ENCODE measurements around the gene TOR1AIP1.

DNA sequence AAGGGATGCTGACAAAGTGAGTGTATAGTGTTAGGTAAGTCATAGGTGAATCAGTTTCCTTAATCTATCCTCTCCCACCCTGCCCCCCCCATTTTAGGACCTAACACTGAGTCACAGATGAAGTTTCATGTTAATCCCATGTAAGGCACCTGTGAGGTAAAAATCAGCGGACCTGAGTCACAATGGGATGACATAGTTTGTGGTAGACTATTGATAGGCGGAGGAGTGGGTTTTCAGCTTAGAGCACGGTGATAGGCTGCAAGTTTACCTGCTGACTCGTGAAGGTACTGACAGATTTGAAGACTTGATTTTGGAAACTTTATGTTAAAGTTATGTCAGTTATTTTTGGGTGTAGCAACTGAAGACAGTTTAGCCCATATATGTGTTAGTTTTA, 1.7 kb downstream of the TOR1AIP1 start:
- no peak for TF ChIP-seq POLR2A (IDR thresholded peaks at IDR 0.05)
- TF ChIP-seq, protein P1, sequence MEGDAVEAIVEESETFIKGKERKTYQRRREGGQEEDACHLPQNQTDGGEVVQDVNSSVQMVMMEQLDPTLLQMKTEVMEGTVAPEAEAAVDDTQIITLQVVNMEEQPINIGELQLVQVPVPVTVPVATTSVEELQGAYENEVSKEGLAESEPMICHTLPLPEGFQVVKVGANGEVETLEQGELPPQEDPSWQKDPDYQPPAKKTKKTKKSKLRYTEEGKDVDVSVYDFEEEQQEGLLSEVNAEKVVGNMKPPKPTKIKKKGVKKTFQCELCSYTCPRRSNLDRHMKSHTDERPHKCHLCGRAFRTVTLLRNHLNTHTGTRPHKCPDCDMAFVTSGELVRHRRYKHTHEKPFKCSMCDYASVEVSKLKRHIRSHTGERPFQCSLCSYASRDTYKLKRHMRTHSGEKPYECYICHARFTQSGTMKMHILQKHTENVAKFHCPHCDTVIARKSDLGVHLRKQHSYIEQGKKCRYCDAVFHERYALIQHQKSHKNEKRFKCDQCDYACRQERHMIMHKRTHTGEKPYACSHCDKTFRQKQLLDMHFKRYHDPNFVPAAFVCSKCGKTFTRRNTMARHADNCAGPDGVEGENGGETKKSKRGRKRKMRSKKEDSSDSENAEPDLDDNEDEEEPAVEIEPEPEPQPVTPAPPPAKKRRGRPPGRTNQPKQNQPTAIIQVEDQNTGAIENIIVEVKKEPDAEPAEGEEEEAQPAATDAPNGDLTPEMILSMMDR (IDR thresholded peaks at IDR 0.05) = no peak
